HepG2 (cell line): Measurements from ENCODE around the gene NYNRIN. TPM values are rescaled to one million over a fixed set of nuclear protein-coding genes. Genes with fewer than 3 reads are reported as not detected.

Experiments
- ATF7 ChIP-seq, 2 experiments: fragments of 450-650 bp in 1 of 2; sonication (generic) in 1 of 2; formaldehyde crosslinking in 1 of 2; IDR thresholded peaks; 2 replicates each; pipeline versions ENCODE4 v1.4.0 to v1.6.1; 2016 to 2020; ENCODE audit warnings: antibody characterized with exemption in 1 of 2, mild to moderate bottlenecking in 1 of 2, missing genetic modification reagents in 1 of 2
- EED ChIP-seq: sonication (generic); formaldehyde crosslinking; IDR thresholded peaks from 2 replicates; pipeline ENCODE4 v1.5.0; 2020; ENCODE audit warnings: mild to moderate bottlenecking, missing genetic modification reagents
- EZH2 ChIP-seq: conservative IDR thresholded peaks from 2 replicates; pipeline ENCODE4 v1.6.1; 2012; ENCODE audit warnings: mild to moderate bottlenecking, low read depth, low read length, moderate library complexity
- JUND ChIP-seq: sonication (generic); formaldehyde crosslinking; IDR thresholded peaks from 2 replicates; pipeline ENCODE4 v1.8.0; 2022; ENCODE audit warnings: mild to moderate bottlenecking, missing genetic modification reagents
- NBN ChIP-seq: fragments of 450-650 bp; conservative IDR thresholded peaks from 2 replicates; pipeline ENCODE4 v1.6.1; 2017
- PHF20 ChIP-seq: sonication (generic); formaldehyde crosslinking; IDR thresholded peaks from 2 replicates; pipeline ENCODE4 v1.5.0; 2020; ENCODE audit warnings: mild to moderate bottlenecking, missing genetic modification reagents
- POGZ ChIP-seq: sonication (generic); formaldehyde crosslinking; IDR thresholded peaks from 2 replicates; pipeline ENCODE4 v1.4.0; 2020; ENCODE audit warnings: mild to moderate bottlenecking, missing genetic modification reagents
- PTBP1 ChIP-seq: fragments of 200-400 bp; formaldehyde crosslinking; IDR thresholded peaks from 2 replicates; pipeline ENCODE4 v1.6.1; 2018; ENCODE audit warnings: low read length, low read depth; ENCODE audit not compliant: poor library complexity, severe bottlenecking
- TMF1 ChIP-seq: sonication (generic); formaldehyde crosslinking; IDR thresholded peaks from 2 replicates; pipeline ENCODE4 v1.8.1; 2022; ENCODE audit warnings: low read depth, missing genetic modification reagents
- ZNF225 ChIP-seq: sonication (generic); formaldehyde crosslinking; IDR thresholded peaks from 2 replicates; pipeline ENCODE4 v1.4.0; 2020; ENCODE audit warnings: mild to moderate bottlenecking, missing genetic modification reagents
- ZNF274 ChIP-seq: sonication (generic); formaldehyde crosslinking; IDR thresholded peaks from 2 replicates; pipeline ENCODE4 v1.5.1; 2020; ENCODE audit warnings: mild to moderate bottlenecking, missing genetic modification reagents
- ZNF441 ChIP-seq: sonication (generic); formaldehyde crosslinking; IDR thresholded peaks from 2 replicates; pipeline ENCODE4 v1.7.0; 2021; ENCODE audit warnings: missing genetic modification reagents, borderline replicate concordance
- ZNF713 ChIP-seq: sonication (generic); formaldehyde crosslinking; IDR thresholded peaks from 2 replicates; pipeline ENCODE4 v1.4.0; 2020; ENCODE audit warnings: mild to moderate bottlenecking, missing genetic modification reagents
- ZNF839 ChIP-seq: sonication (generic); formaldehyde crosslinking; IDR thresholded peaks from 2 replicates; pipeline ENCODE4 v1.4.0; 2020; ENCODE audit warnings: missing genetic modification reagents, mild to moderate bottlenecking, borderline replicate concordance
- polyA plus RNA-seq, 8 experiments: library from polyadenylated mRNA; depleted of rRNA in 3 of 8; stranded (reverse) in 7 of 8; unstranded in 1 of 8; fragments of >200 nt; fragmentation: Illumina TruSeq in 4 of 8; extraction: Trizol in 4 of 8; gene quantifications; 2 replicates each; pipeline versions ENCODE4 v1.2.1 to v1.2.3, GENCODE V29; 2011 to 2016; ENCODE audit warnings: low read depth in 4 of 8, missing spikeins in 1 of 8, mixed read lengths in 1 of 8; ENCODE audit not compliant: insufficient read depth in 1 of 8
- total RNA-seq, 5 experiments: library from RNA; depleted of rRNA; stranded (reverse); fragments of >200 nt; fragmentation: Illumina TruSeq; extraction: Trizol; gene quantifications; 2 replicates each; pipeline ENCODE4 v1.2.3, GENCODE V29; 2016; ENCODE audit warnings: low read depth in 1 of 5
- TF ChIP-seq, protein P1 (sequence below): sonication (generic); formaldehyde crosslinking; IDR thresholded peaks from 2 replicates; pipeline ENCODE4 v1.4.0; 2020; ENCODE audit warnings: missing genetic modification reagents
- TF ChIP-seq, protein P2 (sequence below): sonication (generic); formaldehyde crosslinking; IDR thresholded peaks from 2 replicates; pipeline ENCODE4 v1.8.0; 2023; ENCODE audit warnings: mild to moderate bottlenecking, missing genetic modification reagents
- TF ChIP-seq, protein P3 (sequence below): sonication (generic); formaldehyde crosslinking; IDR thresholded peaks from 2 replicates; pipeline ENCODE4 v1.5.1; 2020; ENCODE audit warnings: mild to moderate bottlenecking, missing genetic modification reagents, moderate library complexity
- TF ChIP-seq, protein P4 (sequence below): sonication (generic); formaldehyde crosslinking; IDR thresholded peaks from 2 replicates; pipeline ENCODE4 v1.5.0; 2020; ENCODE audit warnings: mild to moderate bottlenecking, missing genetic modification reagents

NYNRIN gene
- total and polyA plus RNA-seq, 2 of the 13 experiments (the other 11 are each of a cell fraction or from before 2014, with no cell fraction given): 0.63 to 1.1 TPM

DNA sequence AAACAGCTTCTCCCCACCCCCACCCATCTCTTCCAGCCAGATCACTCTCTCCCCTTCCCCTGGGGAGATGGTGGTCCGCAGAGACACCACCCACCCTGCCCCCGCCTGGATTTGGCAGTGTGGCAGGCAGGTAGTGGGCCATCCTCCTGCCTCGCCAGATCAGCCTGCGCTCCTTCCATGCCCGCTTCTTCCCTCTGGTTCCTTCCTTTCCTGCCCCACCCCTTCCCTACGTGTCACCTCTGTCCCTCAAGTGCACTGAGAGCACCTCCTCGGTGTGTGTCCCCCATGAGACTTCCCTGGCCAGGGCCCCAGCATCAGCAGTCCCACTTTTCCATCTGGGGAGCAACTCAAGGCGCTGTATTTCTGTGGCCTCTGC lies 632 bp downstream of the NYNRIN start (continued):
- TF ChIP-seq, protein P1, sequence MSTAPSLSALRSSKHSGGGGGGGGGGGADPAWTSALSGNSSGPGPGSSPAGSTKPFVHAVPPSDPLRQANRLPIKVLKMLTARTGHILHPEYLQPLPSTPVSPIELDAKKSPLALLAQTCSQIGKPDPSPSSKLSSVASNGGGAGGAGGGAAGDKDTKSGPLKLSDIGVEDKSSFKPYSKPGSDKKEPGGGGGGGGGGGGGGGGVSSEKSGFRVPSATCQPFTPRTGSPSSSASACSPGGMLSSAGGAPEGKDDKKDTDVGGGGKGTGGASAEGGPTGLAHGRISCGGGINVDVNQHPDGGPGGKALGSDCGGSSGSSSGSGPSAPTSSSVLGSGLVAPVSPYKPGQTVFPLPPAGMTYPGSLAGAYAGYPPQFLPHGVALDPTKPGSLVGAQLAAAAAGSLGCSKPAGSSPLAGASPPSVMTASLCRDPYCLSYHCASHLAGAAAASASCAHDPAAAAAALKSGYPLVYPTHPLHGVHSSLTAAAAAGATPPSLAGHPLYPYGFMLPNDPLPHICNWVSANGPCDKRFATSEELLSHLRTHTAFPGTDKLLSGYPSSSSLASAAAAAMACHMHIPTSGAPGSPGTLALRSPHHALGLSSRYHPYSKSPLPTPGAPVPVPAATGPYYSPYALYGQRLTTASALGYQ (CRISPR knock-in tag): no peak
- no peak for TF ChIP-seq ATF7 (IDR thresholded peaks at IDR 0.05)
- peak; percentile 55; the same call in 1 of the 2 replicates for TF ChIP-seq ATF7 (CRISPR knock-in tag; IDR thresholded peaks at IDR 0.05)
- 0 out of 2 replicates have a peak, but pooled peaks have one; percentile 7 for TF ChIP-seq PHF20 (CRISPR knock-in tag)
- TF ChIP-seq EZH2: 0 out of 2 replicates have a peak, but pooled peaks have one; percentile 76
- 0 out of 2 replicates have a peak, but pooled peaks have one; percentile 53 for TF ChIP-seq ZNF839 (CRISPR knock-in tag)
- no peak for TF ChIP-seq JUND (CRISPR knock-in tag)
- 0 out of 2 replicates have a peak, but pooled peaks have one; percentile 5 for TF ChIP-seq ZNF274 (CRISPR knock-in tag)
- TF ChIP-seq, protein P2, sequence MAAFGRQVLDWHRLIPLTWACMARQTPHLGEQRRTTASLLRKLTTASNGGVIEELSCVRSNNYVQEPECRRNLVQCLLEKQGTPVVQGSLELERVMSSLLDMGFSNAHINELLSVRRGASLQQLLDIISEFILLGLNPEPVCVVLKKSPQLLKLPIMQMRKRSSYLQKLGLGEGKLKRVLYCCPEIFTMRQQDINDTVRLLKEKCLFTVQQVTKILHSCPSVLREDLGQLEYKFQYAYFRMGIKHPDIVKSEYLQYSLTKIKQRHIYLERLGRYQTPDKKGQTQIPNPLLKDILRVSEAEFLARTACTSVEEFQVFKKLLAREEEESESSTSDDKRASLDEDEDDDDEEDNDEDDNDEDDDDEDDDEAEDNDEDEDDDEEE (CRISPR knock-in tag): no peak
- no peak for TF ChIP-seq NBN
- TF ChIP-seq, protein P3, sequence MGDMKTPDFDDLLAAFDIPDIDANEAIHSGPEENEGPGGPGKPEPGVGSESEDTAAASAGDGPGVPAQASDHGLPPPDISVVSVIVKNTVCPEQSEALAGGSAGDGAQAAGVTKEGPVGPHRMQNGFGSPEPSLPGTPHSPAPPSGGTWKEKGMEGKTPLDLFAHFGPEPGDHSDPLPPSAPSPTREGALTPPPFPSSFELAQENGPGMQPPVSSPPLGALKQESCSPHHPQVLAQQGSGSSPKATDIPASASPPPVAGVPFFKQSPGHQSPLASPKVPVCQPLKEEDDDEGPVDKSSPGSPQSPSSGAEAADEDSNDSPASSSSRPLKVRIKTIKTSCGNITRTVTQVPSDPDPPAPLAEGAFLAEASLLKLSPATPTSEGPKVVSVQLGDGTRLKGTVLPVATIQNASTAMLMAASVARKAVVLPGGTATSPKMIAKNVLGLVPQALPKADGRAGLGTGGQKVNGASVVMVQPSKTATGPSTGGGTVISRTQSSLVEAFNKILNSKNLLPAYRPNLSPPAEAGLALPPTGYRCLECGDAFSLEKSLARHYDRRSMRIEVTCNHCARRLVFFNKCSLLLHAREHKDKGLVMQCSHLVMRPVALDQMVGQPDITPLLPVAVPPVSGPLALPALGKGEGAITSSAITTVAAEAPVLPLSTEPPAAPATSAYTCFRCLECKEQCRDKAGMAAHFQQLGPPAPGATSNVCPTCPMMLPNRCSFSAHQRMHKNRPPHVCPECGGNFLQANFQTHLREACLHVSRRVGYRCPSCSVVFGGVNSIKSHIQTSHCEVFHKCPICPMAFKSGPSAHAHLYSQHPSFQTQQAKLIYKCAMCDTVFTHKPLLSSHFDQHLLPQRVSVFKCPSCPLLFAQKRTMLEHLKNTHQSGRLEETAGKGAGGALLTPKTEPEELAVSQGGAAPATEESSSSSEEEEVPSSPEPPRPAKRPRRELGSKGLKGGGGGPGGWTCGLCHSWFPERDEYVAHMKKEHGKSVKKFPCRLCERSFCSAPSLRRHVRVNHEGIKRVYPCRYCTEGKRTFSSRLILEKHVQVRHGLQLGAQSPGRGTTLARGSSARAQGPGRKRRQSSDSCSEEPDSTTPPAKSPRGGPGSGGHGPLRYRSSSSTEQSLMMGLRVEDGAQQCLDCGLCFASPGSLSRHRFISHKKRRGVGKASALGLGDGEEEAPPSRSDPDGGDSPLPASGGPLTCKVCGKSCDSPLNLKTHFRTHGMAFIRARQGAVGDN (CRISPR knock-in tag): peak; percentile 55
- peak; percentile 81; the same call in 1 of the 2 replicates for TF ChIP-seq ZNF225 (CRISPR knock-in tag)
- 0 out of 2 replicates have a peak, but pooled peaks have one; percentile 25 for TF ChIP-seq ZNF713 (CRISPR knock-in tag)
- TF ChIP-seq, protein P4, sequence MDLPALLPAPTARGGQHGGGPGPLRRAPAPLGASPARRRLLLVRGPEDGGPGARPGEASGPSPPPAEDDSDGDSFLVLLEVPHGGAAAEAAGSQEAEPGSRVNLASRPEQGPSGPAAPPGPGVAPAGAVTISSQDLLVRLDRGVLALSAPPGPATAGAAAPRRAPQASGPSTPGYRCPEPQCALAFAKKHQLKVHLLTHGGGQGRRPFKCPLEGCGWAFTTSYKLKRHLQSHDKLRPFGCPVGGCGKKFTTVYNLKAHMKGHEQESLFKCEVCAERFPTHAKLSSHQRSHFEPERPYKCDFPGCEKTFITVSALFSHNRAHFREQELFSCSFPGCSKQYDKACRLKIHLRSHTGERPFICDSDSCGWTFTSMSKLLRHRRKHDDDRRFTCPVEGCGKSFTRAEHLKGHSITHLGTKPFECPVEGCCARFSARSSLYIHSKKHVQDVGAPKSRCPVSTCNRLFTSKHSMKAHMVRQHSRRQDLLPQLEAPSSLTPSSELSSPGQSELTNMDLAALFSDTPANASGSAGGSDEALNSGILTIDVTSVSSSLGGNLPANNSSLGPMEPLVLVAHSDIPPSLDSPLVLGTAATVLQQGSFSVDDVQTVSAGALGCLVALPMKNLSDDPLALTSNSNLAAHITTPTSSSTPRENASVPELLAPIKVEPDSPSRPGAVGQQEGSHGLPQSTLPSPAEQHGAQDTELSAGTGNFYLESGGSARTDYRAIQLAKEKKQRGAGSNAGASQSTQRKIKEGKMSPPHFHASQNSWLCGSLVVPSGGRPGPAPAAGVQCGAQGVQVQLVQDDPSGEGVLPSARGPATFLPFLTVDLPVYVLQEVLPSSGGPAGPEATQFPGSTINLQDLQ (CRISPR knock-in tag): 0 out of 2 replicates have a peak, but pooled peaks have one; percentile 8
- TF ChIP-seq EED: 0 out of 2 replicates have a peak, but pooled peaks have one; percentile 6
- peak; percentile 7 for TF ChIP-seq PTBP1
- TF ChIP-seq POGZ: no peak
- 0 out of 2 replicates have a peak, but pooled peaks have one; percentile 3 for TF ChIP-seq TMF1 (CRISPR knock-in tag)
- TF ChIP-seq ZNF441 (CRISPR knock-in tag): no peak
